HG02642 (cell line): ENCODE measurements around the gene IL1RAP.

Source experiments
- ATAC-seq: cut with Tn5 transposase; IDR thresholded peaks from one replicate; pipeline ENCODE4 v1.9.1; 2021; ENCODE audit warnings: mild to moderate bottlenecking; ENCODE audit not compliant: unreplicated experiment, poor library complexity

Gene IL1RAP

DNA sequence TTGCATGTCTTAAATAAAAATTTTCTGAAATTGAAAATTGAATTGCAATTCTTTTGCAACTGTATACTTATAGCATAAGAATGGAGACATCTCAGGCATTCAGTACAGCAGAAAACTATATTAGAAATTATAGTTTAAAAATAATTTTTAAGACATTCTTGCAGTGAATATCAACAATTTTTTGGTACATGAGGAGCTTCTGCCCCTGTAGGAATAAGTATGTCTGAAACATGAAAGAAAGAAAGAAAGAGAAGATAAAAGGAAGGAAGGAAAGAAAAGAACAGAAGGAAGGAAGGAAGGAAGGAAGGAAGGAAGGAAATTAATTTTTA lies 183.6 kb downstream of the IL1RAP start:
- ATAC-seq: no peak

DNA sequence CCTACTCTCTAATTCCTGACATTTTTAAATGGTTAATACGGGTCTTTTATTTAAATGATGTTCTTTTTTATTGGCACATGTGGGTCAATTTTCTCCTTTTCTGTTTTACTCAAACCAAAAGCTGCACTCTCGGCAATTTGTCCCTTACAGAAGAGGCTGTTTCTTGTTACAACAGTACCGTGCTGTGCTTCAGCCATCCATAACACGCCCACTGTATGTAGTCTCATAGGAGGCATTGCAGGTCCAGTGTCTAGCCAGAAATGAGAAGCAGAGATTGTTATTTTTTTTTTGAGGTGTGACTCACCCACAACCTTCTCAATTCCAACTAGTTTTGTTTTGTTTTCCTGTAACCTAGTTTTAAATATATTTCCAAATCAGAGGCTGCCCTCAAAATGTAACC lies 184.0 kb downstream of the IL1RAP start:
- ATAC-seq: no peak

DNA sequence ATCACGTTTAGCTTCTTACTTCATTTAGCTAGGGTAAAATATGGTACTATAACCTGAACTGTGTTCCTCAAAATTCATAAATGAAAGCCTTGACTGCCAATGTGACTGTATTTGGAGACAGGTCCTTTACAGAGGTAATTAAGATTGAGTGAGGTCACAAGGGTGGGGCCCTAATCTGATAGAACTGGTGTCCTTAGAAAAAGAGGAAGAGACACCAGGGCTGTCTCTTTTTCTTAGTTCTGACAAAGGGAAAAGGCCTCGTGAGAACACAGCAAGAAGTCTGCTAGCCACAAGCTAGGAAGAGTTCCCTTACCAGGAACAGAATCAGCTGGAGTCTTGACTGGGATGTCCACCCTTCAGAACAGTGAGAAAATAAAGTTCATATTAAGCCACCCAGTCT lies 185.9 kb downstream of the IL1RAP start:
- no peak for ATAC-seq

GRCh38 chr3:190701096-190701532 lies 187.2 kb downstream of the IL1RAP start:
- no peak for ATAC-seq

DNA sequence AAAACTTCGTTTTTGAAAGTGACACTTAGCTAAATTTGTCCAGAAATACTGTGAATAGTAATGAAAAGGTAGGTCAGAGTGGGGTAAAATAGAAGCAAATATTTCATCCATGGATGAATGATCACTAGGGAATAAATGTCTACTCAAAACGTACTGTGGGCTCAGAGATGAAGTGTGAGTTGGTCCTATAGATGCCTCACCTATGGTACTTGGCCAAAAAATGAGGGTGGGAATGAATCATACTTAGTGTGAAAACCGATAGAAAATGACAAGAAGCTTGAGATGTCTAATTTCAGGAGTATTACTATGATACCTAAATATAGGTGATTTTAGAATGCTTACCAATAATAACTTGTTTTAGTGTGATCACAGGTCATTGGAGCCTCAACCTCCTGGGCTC lies 192.7 kb downstream of the IL1RAP start:
- no peak for ATAC-seq
